ENCODE results near the gene C11orf86. TPM values are rescaled to one million over a fixed set of nuclear protein-coding genes. Genes with fewer than 3 reads are reported as not detected.

C11orf86 gene
- total RNA-seq, 4 donors from 2014 or later = not detected

DNA sequence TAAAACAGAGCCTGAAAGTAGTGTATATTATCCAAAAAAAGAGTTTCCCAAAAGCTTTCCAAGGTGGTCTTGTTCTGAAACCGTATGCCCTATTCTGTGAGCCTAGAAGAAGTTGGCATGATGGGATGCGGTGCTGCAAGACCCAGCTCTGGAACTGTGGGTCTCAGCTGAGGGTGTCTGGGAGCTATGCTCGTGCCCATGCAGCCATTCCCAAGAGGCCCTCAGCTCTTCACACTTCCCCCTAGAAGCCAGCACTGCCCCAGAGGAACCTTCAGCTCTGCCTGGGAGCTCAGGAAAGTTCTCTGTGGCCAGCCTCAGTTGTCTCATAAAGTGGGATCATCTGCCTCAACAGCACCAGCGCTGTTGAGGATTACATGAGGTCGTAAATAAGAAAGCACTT lies 41.4 kb downstream of the C11orf86 start:
- Histone ChIP-seq H3K4me3 (no peak overlapping the region), H3K27ac (replicated peaks in 1 of 4) (no peak overlapping the region), H3K36me3 (no peaks in the 10 kb centered on the region), H3K27me3 (peaks cover 0 to 6% (median 0%) of the 10 kb centered on the region in 4 donors), H3K4me1 (no peaks in the 10 kb centered on the region), H3K9me3 (no peaks in the 10 kb centered on the region)
- intact Hi-C loops (cut with DNase I) = no loop called here
- TF ChIP-seq POLR2A (IDR thresholded peaks at IDR 0.05; ENCODE audit: low read depth) (no peak), POLR2AphosphoS5 (IDR thresholded peaks at IDR 0.05) (no peak), EP300 (IDR thresholded peaks at IDR 0.05) (no peak)
- TF ChIP-seq, protein P1, sequence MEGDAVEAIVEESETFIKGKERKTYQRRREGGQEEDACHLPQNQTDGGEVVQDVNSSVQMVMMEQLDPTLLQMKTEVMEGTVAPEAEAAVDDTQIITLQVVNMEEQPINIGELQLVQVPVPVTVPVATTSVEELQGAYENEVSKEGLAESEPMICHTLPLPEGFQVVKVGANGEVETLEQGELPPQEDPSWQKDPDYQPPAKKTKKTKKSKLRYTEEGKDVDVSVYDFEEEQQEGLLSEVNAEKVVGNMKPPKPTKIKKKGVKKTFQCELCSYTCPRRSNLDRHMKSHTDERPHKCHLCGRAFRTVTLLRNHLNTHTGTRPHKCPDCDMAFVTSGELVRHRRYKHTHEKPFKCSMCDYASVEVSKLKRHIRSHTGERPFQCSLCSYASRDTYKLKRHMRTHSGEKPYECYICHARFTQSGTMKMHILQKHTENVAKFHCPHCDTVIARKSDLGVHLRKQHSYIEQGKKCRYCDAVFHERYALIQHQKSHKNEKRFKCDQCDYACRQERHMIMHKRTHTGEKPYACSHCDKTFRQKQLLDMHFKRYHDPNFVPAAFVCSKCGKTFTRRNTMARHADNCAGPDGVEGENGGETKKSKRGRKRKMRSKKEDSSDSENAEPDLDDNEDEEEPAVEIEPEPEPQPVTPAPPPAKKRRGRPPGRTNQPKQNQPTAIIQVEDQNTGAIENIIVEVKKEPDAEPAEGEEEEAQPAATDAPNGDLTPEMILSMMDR (IDR thresholded peaks at IDR 0.05) = no peak
- no peak for DNase-seq (ENCODE audit: extremely low spot score)
- WGBS = 88% methylated on average over 4 of the region's 5 CpGs

GRCh38 chr11:67020949-67021348 lies 45.8 kb downstream of the C11orf86 start:
- H3K27me3 ChIP-seq = peaks cover 0 to 39% (median 12%) of the 10 kb centered on the region in 4 donors
- H3K4me3 ChIP-seq = no peak overlapping the region
- peaks cover 13 to 20% (median 19%) of the 10 kb centered on the region in 4 donors for H3K4me1 ChIP-seq
- 90% methylated on average over 6 of the region's 6 CpGs for WGBS
- TF ChIP-seq EP300 (IDR thresholded peaks at IDR 0.05) (no peak), POLR2A (IDR thresholded peaks at IDR 0.05; ENCODE audit: low read depth) (no peak), POLR2AphosphoS5 (IDR thresholded peaks at IDR 0.05) (no peak)
- TF ChIP-seq, protein P1 (IDR thresholded peaks at IDR 0.05) = no peak
- no peak overlapping the region for H3K27ac ChIP-seq (replicated peaks in 1 of 4)
- no peaks in the 10 kb centered on the region for H3K36me3 ChIP-seq
- intact Hi-C loops (cut with DNase I) = no loop called here
- H3K9me3 ChIP-seq = no peaks in the 10 kb centered on the region
- DNase-seq (ENCODE audit: extremely low spot score) = no peak

GRCh38 chr11:67022341-67022933 lies 47.3 kb downstream of the C11orf86 start:
- Histone ChIP-seq H3K4me3 (peak overlapping the region; percentile 47 to 58 (median 50)), H3K4me1 (peaks cover 13 to 20% (median 19%) of the 10 kb centered on the region in 4 donors), H3K36me3 (no peaks in the 10 kb centered on the region), H3K27ac (replicated peaks in 1 of 4) (no peak overlapping the region), H3K27me3 (peaks cover 0 to 40% (median 12%) of the 10 kb centered on the region in 4 donors), H3K9me3 (no peaks in the 10 kb centered on the region)
- intact Hi-C loops (cut with DNase I) = no loop called here
- TF ChIP-seq, protein P1 (IDR thresholded peaks at IDR 0.05) = no peak
- TF ChIP-seq EP300 (IDR thresholded peaks at IDR 0.05) = no peak
- TF ChIP-seq POLR2A (IDR thresholded peaks at IDR 0.05; ENCODE audit: low read depth) = no peak
- TF ChIP-seq POLR2AphosphoS5 (IDR thresholded peaks at IDR 0.05) = no peak
- WGBS = 7% methylated on average over 13 of the region's 20 CpGs
- no peak for DNase-seq (ENCODE audit: extremely low spot score)

- intact Hi-C loops (cut with DNase I) = no loop called here
Measured at GRCh38 chr11:67022961-67023956, 48.2 kb downstream of the C11orf86 start, which contains the start of gene SYT12. Gene SYT12, plus strand, starts transcription at chr11:67023134. Its CDS starts 7,011 bp downstream, at chr11:67030145.

More at GRCh38 chr11:67022961-67023956, 48.2 kb downstream of the C11orf86 start, which contains the start of gene SYT12:
- no peaks in the 10 kb centered on the region for H3K36me3 ChIP-seq
- H3K4me1 ChIP-seq = peaks cover 13 to 20% (median 19%) of the 10 kb centered on the region in 4 donors
- TF ChIP-seq, protein P1 (IDR thresholded peaks at IDR 0.05) = no peak
- no peak for TF ChIP-seq POLR2A (IDR thresholded peaks at IDR 0.05; ENCODE audit: low read depth)
- TF ChIP-seq POLR2AphosphoS5 (IDR thresholded peaks at IDR 0.05) = no peak
- no peak for TF ChIP-seq EP300 (IDR thresholded peaks at IDR 0.05)
- peaks cover 0 to 40% (median 12%) of the 10 kb centered on the region in 4 donors for H3K27me3 ChIP-seq
- peak within 1 kb of the TSS; percentile 47 to 58 (median 50) for H3K4me3 ChIP-seq
- WGBS = 6% methylated on average over 27 of the region's 118 CpGs
- no peaks in the 10 kb centered on the region for H3K9me3 ChIP-seq
- H3K27ac ChIP-seq (replicated peaks in 1 of 4) = no peak within 1 kb of the TSS
- DNase-seq (ENCODE audit: extremely low spot score) = no peak
